H1 (cell line): Measurements from ENCODE around the gene OLFML2B. TPM values are rescaled to one million over a fixed set of nuclear protein-coding genes. Genes with fewer than 3 reads are reported as not detected.

Source experiments
- CTCF ChIA-PET: fragments of 300-600 bp; sonication (Branson Sonifier 250); formaldehyde crosslinking; loops from one replicate; lab custom pipeline; 2021; ENCODE audit not compliant: partially characterized antibody; lab: Charles Lee
- POLR2A ChIA-PET: fragments of 300-600 bp; sonication (Branson Sonifier 250); formaldehyde crosslinking; loops from one replicate; lab custom pipeline; 2021; ENCODE audit warnings: inconsistent platforms; ENCODE audit not compliant: partially characterized antibody; lab: Charles Lee
- DNase-seq, 2 experiments: peaks; one replicate each; pipeline versions ENCODE4 v3.0.0 to v3.0.0-alpha.2; 2010 to 2022; ENCODE audit warnings: low spot score in 2 of 2, low read depth in 1 of 2, mixed read lengths in 1 of 2
- FAIRE-seq: peaks from 2 replicates; lab custom pipeline; 2011; peaks lifted over from hg19 to GRCh38; lab: Jason Lieb, UNC
- H2AFZ ChIP-seq: 2 replicates; pipeline ENCODE4 v1.8.1; 2012; ENCODE audit warnings: low read length, inconsistent platforms
- H2AK5ac ChIP-seq: 2 replicates; pipeline ENCODE4 v1.6.1; 2013; ENCODE audit warnings: low read depth, low read length
- H2BK120ac ChIP-seq: replicated peaks from 2 replicates; pipeline ENCODE3; 2013; ENCODE audit warnings: low read depth, low read length, inconsistent platforms
- H2BK12ac ChIP-seq: 2 replicates; pipeline ENCODE4 v1.6.1; 2013; ENCODE audit warnings: low read depth, low read length
- H2BK15ac ChIP-seq: 2 replicates; pipeline ENCODE4 v1.6.1; 2013; ENCODE audit warnings: low read length
- H2BK20ac ChIP-seq: 2 replicates; pipeline ENCODE4 v1.6.1; 2013; ENCODE audit warnings: low read length
- H2BK5ac ChIP-seq: 2 replicates; pipeline ENCODE4 v1.6.1; 2013; ENCODE audit warnings: low read depth, low read length
- H3K14ac ChIP-seq: 2 replicates; pipeline ENCODE4 v1.6.1; 2013; ENCODE audit warnings: inconsistent platforms; ENCODE audit not compliant: insufficient read length
- H3K18ac ChIP-seq: 2 replicates; pipeline ENCODE4 v1.6.1; 2013; ENCODE audit warnings: low read length; ENCODE audit errors: extremely low read depth
- H3K23ac ChIP-seq: 2 replicates; pipeline ENCODE4 v1.6.1; 2013; ENCODE audit warnings: inconsistent platforms; ENCODE audit not compliant: insufficient read length
- H3K23me2 ChIP-seq: 2 replicates; pipeline ENCODE4 v1.6.1; 2013; ENCODE audit warnings: low read depth, low read length
- H3K27ac ChIP-seq: 2 replicates; pipeline ENCODE4 v1.6.1; 2011; ENCODE audit warnings: low read depth, low read length, inconsistent platforms
- H3K27me3 ChIP-seq, 4 experiments: replicated peaks in 1 of 4; 1 replicate in 1 of 4; 2 replicates in 3 of 4; pipeline versions ENCODE4 v1.6.1 to v1.8.1; 2011 to 2013; ENCODE audit warnings: low read length in 3 of 4, mild to moderate bottlenecking in 3 of 4, inconsistent platforms in 2 of 4, mixed read lengths in 2 of 4, moderate library complexity in 1 of 4; ENCODE audit not compliant: control insufficient read depth in 3 of 4, insufficient read depth in 3 of 4; ENCODE audit errors: extremely low read depth in 1 of 4
- H3K36me3 ChIP-seq, 4 experiments: 2 replicates each; pipeline versions ENCODE4 v1.6.1 to v1.8.1; 2011 to 2013; ENCODE audit warnings: mild to moderate bottlenecking in 4 of 4, low read length in 3 of 4, moderate library complexity in 2 of 4, control low read depth in 1 of 4, inconsistent platforms in 1 of 4; ENCODE audit not compliant: insufficient read depth in 4 of 4, control insufficient read depth in 2 of 4
- H3K4ac ChIP-seq: replicated peaks from 2 replicates; pipeline ENCODE3; 2013; ENCODE audit warnings: low read length, low read depth, mixed read lengths, inconsistent platforms; ENCODE audit not compliant: insufficient read length
- H3K4me1 ChIP-seq, 4 experiments: replicated peaks in 1 of 4; 1 replicate in 1 of 4; 2 replicates in 3 of 4; pipeline versions ENCODE4 v1.6.1 to v1.8.1; 2011 to 2013; ENCODE audit warnings: low read length in 3 of 4, inconsistent platforms in 2 of 4, mixed read lengths in 1 of 4; ENCODE audit not compliant: insufficient read depth in 4 of 4, control insufficient read depth in 3 of 4
- H3K4me2 ChIP-seq, 2 experiments: 2 replicates each; pipeline versions ENCODE4 v1.6.1 to v1.8.1; 2011 to 2013; ENCODE audit warnings: low read depth in 2 of 2, low read length in 2 of 2, control low read depth in 1 of 2, inconsistent platforms in 1 of 2, mild to moderate bottlenecking in 1 of 2; ENCODE audit not compliant: insufficient read depth in 1 of 2
- H3K4me3 ChIP-seq, 4 experiments: fragments of 200-600, 300-600 bp in 1 of 4; sonication (generic), shearing (Covaris generic), sonication (Bioruptor Twin) in 1 of 4; 2 replicates each; pipeline versions ENCODE4 v1.5.1 to v1.8.1; 2011 to 2016; ENCODE audit warnings: low read length in 4 of 4, low read depth in 3 of 4, control low read depth in 2 of 4, inconsistent platforms in 2 of 4, mild to moderate bottlenecking in 2 of 4, mixed read lengths in 1 of 4, moderate library complexity in 1 of 4; ENCODE audit not compliant: insufficient read depth in 2 of 4; ENCODE audit errors: extremely low read depth in 1 of 4
- H3K56ac ChIP-seq: replicated peaks from 2 replicates; pipeline ENCODE3; 2013; ENCODE audit warnings: low read depth, mild to moderate bottlenecking, mixed read lengths, low read length, inconsistent platforms; ENCODE audit not compliant: insufficient read length
- H3K79me1 ChIP-seq: 2 replicates; pipeline ENCODE4 v1.6.1; 2013; ENCODE audit warnings: low read depth, low read length, control low read depth
- H3K79me2 ChIP-seq, 2 experiments: 2 replicates each; pipeline versions ENCODE4 v1.6.1 to v1.8.1; 2012 to 2013; ENCODE audit warnings: low read length in 2 of 2, mild to moderate bottlenecking in 2 of 2, inconsistent platforms in 1 of 2; ENCODE audit not compliant: insufficient read depth in 2 of 2, control insufficient read depth in 1 of 2
- H3K9ac ChIP-seq, 4 experiments: replicated peaks in 1 of 4; 1 replicate in 1 of 4; 2 replicates in 3 of 4; pipeline versions ENCODE4 v1.6.1 to v1.8.1; 2011 to 2013; ENCODE audit warnings: low read depth in 3 of 4, low read length in 3 of 4, control low read depth in 2 of 4, mild to moderate bottlenecking in 2 of 4, moderate library complexity in 2 of 4, inconsistent platforms in 1 of 4; ENCODE audit errors: extremely low read depth in 1 of 4
- H3K9me3 ChIP-seq, 2 experiments: 2 replicates each; pipeline versions ENCODE4 v1.6.1 to v1.8.1; 2012 to 2013; ENCODE audit warnings: mild to moderate bottlenecking in 2 of 2, moderate library complexity in 2 of 2, control low read depth in 1 of 2, inconsistent platforms in 1 of 2, low read depth in 1 of 2, low read length in 1 of 2, mixed read lengths in 1 of 2; ENCODE audit not compliant: insufficient read depth in 2 of 2
- H4K20me1 ChIP-seq, 2 experiments: replicated peaks in 1 of 2; 2 replicates each; pipeline versions ENCODE3 to v1.8.1; 2011 to 2013; ENCODE audit warnings: inconsistent platforms in 2 of 2, low read length in 2 of 2, mild to moderate bottlenecking in 1 of 2; ENCODE audit not compliant: insufficient read depth in 2 of 2, control insufficient read depth in 1 of 2
- H4K5ac ChIP-seq: 2 replicates; pipeline ENCODE4 v1.6.1; 2013; ENCODE audit warnings: low read length, low read depth, mixed read lengths, inconsistent platforms; ENCODE audit not compliant: insufficient read length
- H4K8ac ChIP-seq: 2 replicates; pipeline ENCODE4 v1.8.0; 2013; ENCODE audit warnings: mild to moderate bottlenecking, moderate library complexity, low read length, inconsistent platforms; ENCODE audit not compliant: insufficient read depth; ENCODE audit errors: extremely low read depth
- H4K91ac ChIP-seq: replicated peaks from 2 replicates; pipeline ENCODE3; 2013; ENCODE audit warnings: low read length, mixed read lengths, inconsistent platforms; ENCODE audit not compliant: insufficient read length
- GABPA ChIP-seq: IDR thresholded peaks from 2 replicates; pipeline ENCODE4 v1.6.1; 2011; ENCODE audit warnings: mild to moderate bottlenecking, low read length, moderate library complexity, borderline replicate concordance; ENCODE audit not compliant: insufficient read depth
- WGBS, 2 experiments: shearing (Covaris generic) in 1 of 2; methylation state at CpG; one replicate each; pipeline versions ENCODE4 v1.1.6 to v1.1.7; 2013 to 2015; ENCODE audit warnings: low lambda C conversion rate in 2 of 2, mixed read lengths in 2 of 2, inconsistent platforms in 1 of 2, low coverage in 1 of 2, missing lambda C conversion rate in 1 of 2; ENCODE audit not compliant: insufficient replicate concordance in 2 of 2, insufficient coverage in 1 of 2, insufficient read length in 1 of 2; ENCODE audit errors: extremely low coverage in 1 of 2, missing lambda C conversion rate in 1 of 2; 5-methylcytosine and 5-hydroxymethylcytosine counted together
- polyA plus RNA-seq, 7 experiments: library from polyadenylated mRNA; depleted of rRNA in 3 of 7; stranded (reverse) in 5 of 7; unstranded in 2 of 7; fragments of >200 nt in 5 of 7; fragments of 200-250 nt in 2 of 7; gene quantifications; 1 replicate in 5 of 7; 2 replicates in 1 of 7; 4 replicates in 1 of 7; pipeline versions ENCODE4 v1.2.1 to v1.2.3, GENCODE V29; 2011 to 2013; ENCODE audit warnings: missing spikeins in 2 of 7, mixed read lengths in 2 of 7
- total RNA-seq: library from RNA; stranded (reverse); fragmentation: NEBNext Ultra II Directional; extraction: Animal tissue kit (Norgen Biotek cat#: 25700); gene quantifications from 2 replicates; pipeline ENCODE4 v1.2.1, GENCODE V29; 2021

Gene OLFML2B
- total and polyA plus RNA-seq, 2 of the 8 experiments (the other 6 are each of a cell fraction or from before 2014, with no cell fraction given) = 6.5 to 10.4 TPM

DNA sequence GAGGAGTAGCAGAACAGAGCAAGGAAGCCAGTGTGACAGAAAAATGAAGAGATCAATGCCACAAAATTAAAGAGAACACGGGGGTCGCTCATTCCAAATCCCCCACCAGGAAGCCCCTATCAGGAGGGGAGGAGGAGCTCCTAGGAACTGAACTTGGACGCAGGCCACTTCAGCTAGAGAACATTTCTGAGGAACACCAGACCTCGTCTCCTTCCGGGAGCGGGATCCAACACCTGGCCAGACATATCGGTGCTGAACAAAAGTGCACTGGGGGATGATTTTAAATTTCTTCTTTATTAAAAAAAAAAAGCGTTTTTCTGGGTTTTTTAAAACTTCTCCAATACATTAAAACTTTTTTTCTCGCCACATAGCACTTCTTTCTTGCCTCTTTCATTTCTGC is 40.8 kb downstream of the OLFML2B start:
- no peak for TF ChIP-seq GABPA
- H3K27ac ChIP-seq = no peak overlapping the region
- H3K4me1 ChIP-seq = no peaks in the 10 kb centered on the region
- H2AFZ ChIP-seq = no peak overlapping the region
- no peak overlapping the region for H3K56ac ChIP-seq
- no peak overlapping the region; the same call in 1 of the 2 replicates for H3K18ac ChIP-seq
- POLR2A ChIA-PET = interaction anchor here (0.9 to 1.6 kb wide), 2 partner anchors 17 to 41 kb away, joined by 3 read pairs; partner anchors contain the start of gene OLFML2B
- no peak overlapping the region for H2BK5ac ChIP-seq
- H3K14ac ChIP-seq = no peak overlapping the region
- peaks cover 2 to 8% of the 10 kb centered on the region in 2 experiments; a peak in 2 of 4 replicates for H3K9me3 ChIP-seq
- H3K79me1 ChIP-seq = no peaks in the 10 kb centered on the region
- no peak for FAIRE-seq
- no peak overlapping the region for H3K4me2 ChIP-seq
- H3K9ac ChIP-seq = no peak overlapping the region
- no peak overlapping the region for H2BK15ac ChIP-seq
- H2BK12ac ChIP-seq = no peak overlapping the region
- H3K4me3 ChIP-seq = no peak overlapping the region
- no peaks in the 10 kb centered on the region; a peak in 1 of 7 replicates for H3K27me3 ChIP-seq
- no peaks in the 10 kb centered on the region for H3K79me2 ChIP-seq
- no peak overlapping the region for H2BK20ac ChIP-seq
- H4K91ac ChIP-seq = no peak overlapping the region
- no peak for DNase-seq
- H3K23ac ChIP-seq = no peak overlapping the region
- no peak overlapping the region for H3K4ac ChIP-seq
- H2BK120ac ChIP-seq = no peak overlapping the region
- no peaks in the 10 kb centered on the region for H3K36me3 ChIP-seq
- no peaks in the 10 kb centered on the region for H4K20me1 ChIP-seq
- H4K8ac ChIP-seq = no peak overlapping the region
- H3K23me2 ChIP-seq = no peaks in the 10 kb centered on the region; the same call in 1 of the 2 replicates
- H4K5ac ChIP-seq = no peak overlapping the region
- 88 to 100% methylated on average over 1 to 9 of the region's 9 CpGs for WGBS, 2 experiments
- CTCF ChIA-PET = interaction anchor here (0.6 to 2.5 kb wide), 3 partner anchors 9 to 1766 kb away, joined by 4 to 7 read pairs (median 6); no protein-coding TSS in a partner anchor
- no peak overlapping the region for H2AK5ac ChIP-seq
